ENCODE data around the gene SERPINA4.

DNA sequence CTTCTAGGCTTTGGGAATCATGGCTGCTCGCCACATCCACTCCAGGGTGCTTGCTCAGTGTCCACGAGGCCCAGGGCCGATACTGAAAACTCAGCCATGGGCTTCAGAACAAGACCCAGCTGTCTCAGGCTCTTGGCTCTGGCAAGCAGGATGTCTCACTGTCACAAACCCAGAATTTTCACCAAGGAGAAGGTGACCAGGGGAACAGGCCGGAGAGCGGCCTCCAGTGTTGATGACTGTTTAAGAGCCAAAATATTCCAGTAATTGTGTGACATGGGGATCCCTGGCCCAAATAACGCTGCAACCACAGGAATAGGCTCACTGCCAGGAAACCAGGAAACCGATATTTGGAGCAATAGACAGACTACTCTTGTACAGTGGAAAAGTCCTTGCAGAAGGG lies 10.2 kb downstream of the SERPINA4 start:
- TF ChIP-seq, protein P1, sequence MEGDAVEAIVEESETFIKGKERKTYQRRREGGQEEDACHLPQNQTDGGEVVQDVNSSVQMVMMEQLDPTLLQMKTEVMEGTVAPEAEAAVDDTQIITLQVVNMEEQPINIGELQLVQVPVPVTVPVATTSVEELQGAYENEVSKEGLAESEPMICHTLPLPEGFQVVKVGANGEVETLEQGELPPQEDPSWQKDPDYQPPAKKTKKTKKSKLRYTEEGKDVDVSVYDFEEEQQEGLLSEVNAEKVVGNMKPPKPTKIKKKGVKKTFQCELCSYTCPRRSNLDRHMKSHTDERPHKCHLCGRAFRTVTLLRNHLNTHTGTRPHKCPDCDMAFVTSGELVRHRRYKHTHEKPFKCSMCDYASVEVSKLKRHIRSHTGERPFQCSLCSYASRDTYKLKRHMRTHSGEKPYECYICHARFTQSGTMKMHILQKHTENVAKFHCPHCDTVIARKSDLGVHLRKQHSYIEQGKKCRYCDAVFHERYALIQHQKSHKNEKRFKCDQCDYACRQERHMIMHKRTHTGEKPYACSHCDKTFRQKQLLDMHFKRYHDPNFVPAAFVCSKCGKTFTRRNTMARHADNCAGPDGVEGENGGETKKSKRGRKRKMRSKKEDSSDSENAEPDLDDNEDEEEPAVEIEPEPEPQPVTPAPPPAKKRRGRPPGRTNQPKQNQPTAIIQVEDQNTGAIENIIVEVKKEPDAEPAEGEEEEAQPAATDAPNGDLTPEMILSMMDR (IDR thresholded peaks at IDR 0.05) = no peak
- no peak for TF ChIP-seq POLR2AphosphoS5 (IDR thresholded peaks at IDR 0.05)
- no peak for TF ChIP-seq POLR2A (IDR thresholded peaks at IDR 0.05)

Measured in transverse colon (tissue), 4 donors.